NCI-H446 (cell line): Measurements from ENCODE around the gene ARHGEF17.

Source experiments
- DNase-seq, 2 experiments: peaks; one replicate each; lab custom pipeline; 2025; lab: John Stamatoyannopoulos, UW

Gene ARHGEF17

GRCh38 chr11:73330569-73331093 lies 22.6 kb downstream of the ARHGEF17 start:
- DNase-seq, result no peak

GRCh38 chr11:73331138-73331916 lies 23.3 kb downstream of the ARHGEF17 start:
- no peak for DNase-seq

GRCh38 chr11:73333173-73333572 lies 25.1 kb downstream of the ARHGEF17 start:
- DNase-seq, result no peak

- DNase-seq, result no peak
These were observed 25.7 kb downstream of the ARHGEF17 start for GRCh38 chr11:73333640-73334383.

- peak in 1 of 2 experiments; percentile 32 for DNase-seq
These were observed 26.5 kb downstream of the ARHGEF17 start for GRCh38 chr11:73334384-73335203.

GRCh38 chr11:73335204-73335923 lies 27.3 kb downstream of the ARHGEF17 start:
- peak; percentile 80 to 88 for DNase-seq

- no peak for DNase-seq
These were observed 29.8 kb downstream of the ARHGEF17 start for GRCh38 chr11:73337846-73338245.

GRCh38 chr11:73338279-73338678 lies 30.2 kb downstream of the ARHGEF17 start:
- no peak for DNase-seq

- DNase-seq, result no peak
These were observed 32.1 kb downstream of the ARHGEF17 start for GRCh38 chr11:73340164-73340563.

GRCh38 chr11:73342633-73343032 lies 34.6 kb downstream of the ARHGEF17 start:
- no peak for DNase-seq

GRCh38 chr11:73343076-73343873 lies 35.2 kb downstream of the ARHGEF17 start:
- no peak for DNase-seq

GRCh38 chr11:73344191-73344607 lies 36.1 kb downstream of the ARHGEF17 start:
- DNase-seq, result no peak

GRCh38 chr11:73345481-73346160 lies 37.5 kb downstream of the ARHGEF17 start:
- DNase-seq, result no peak

GRCh38 chr11:73346186-73346935 lies 38.3 kb downstream of the ARHGEF17 start:
- no peak for DNase-seq

GRCh38 chr11:73347067-73347466 lies 39.0 kb downstream of the ARHGEF17 start:
- DNase-seq, result no peak

- no peak for DNase-seq
These were observed 40.8 kb downstream of the ARHGEF17 start for GRCh38 chr11:73348838-73349237.

GRCh38 chr11:73349633-73350032 lies 41.6 kb downstream of the ARHGEF17 start:
- DNase-seq, result no peak

- peak; percentile 46 to 78 for DNase-seq
These were observed 43.0 kb downstream of the ARHGEF17 start for GRCh38 chr11:73350908-73351636.

GRCh38 chr11:73353422-73353821 lies 45.3 kb downstream of the ARHGEF17 start:
- DNase-seq, result no peak
